HL-60 (cell line): ENCODE data around the gene SPNS3.

ENCODE experiments used
- GABPA ChIP-seq: IDR thresholded peaks from 2 replicates; pipeline ENCODE4 v1.6.1; 2012; ENCODE audit warnings: low read depth
- POLR2AphosphoS5 ChIP-seq: IDR thresholded peaks from 2 replicates; pipeline ENCODE4 v1.6.1; 2012; ENCODE audit warnings: low read depth
- SPI1 ChIP-seq: IDR thresholded peaks from 2 replicates; pipeline ENCODE4 v1.6.1; 2012; ENCODE audit warnings: low read depth, mild to moderate bottlenecking, borderline replicate concordance
- TF ChIP-seq, protein P1 (sequence below): IDR thresholded peaks from one replicate; pipeline ENCODE4 v1.5.1; 2011; ENCODE audit warnings: low read length, control low read depth, inconsistent platforms; ENCODE audit not compliant: insufficient read depth
- TF ChIP-seq, protein P2 (sequence below): IDR thresholded peaks from 2 replicates; pipeline ENCODE4 v1.6.1; 2012; ENCODE audit warnings: low read depth; ENCODE audit not compliant: insufficient replicate concordance

DNA sequence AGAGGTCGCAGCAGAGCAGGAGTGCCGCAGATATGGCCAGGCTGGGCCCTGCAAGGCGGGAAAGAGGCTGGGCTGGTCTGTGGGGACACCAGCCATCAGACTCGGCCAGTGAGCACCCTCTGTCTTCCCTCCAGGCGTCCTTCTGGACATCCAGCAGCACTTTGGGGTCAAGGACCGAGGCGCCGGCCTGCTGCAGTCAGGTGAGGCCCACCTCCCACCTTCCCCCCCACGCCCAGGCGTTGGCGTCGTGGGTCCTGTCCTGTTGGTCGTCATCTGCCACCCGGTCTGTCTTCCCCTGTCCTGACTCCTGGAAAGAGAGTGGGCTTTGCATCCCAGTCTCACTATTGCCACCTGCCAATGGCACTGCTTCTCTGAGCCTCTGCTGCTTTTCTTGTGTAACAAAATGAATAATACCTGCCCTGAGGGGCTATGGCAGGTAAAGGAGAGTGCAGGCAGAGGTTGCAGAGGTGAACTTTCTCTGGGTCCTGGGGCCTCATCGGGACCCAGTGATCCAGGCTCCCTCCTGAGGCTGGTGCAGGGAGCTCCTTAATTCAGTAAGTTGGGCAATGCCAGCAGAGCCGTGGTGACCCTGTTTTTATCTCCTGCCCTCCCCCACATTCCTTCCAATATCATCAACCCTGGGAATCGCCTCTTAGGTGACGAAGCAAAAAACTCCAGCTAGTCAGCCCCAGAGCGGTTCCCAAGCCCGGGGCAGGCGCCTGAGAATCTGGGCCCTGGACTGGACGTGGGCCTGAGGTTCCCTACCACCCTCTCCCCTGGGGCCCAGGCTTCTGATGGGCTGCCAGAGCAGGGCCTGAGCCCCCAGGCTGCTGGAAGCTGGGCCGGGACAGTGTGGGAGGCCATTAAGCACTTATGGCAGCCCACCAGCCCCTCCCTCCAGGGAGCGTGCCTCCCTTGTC is 79.6 kb downstream of the SPNS3 start:
- TF ChIP-seq, protein P1, sequence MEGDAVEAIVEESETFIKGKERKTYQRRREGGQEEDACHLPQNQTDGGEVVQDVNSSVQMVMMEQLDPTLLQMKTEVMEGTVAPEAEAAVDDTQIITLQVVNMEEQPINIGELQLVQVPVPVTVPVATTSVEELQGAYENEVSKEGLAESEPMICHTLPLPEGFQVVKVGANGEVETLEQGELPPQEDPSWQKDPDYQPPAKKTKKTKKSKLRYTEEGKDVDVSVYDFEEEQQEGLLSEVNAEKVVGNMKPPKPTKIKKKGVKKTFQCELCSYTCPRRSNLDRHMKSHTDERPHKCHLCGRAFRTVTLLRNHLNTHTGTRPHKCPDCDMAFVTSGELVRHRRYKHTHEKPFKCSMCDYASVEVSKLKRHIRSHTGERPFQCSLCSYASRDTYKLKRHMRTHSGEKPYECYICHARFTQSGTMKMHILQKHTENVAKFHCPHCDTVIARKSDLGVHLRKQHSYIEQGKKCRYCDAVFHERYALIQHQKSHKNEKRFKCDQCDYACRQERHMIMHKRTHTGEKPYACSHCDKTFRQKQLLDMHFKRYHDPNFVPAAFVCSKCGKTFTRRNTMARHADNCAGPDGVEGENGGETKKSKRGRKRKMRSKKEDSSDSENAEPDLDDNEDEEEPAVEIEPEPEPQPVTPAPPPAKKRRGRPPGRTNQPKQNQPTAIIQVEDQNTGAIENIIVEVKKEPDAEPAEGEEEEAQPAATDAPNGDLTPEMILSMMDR: no peak
- TF ChIP-seq POLR2AphosphoS5 (no peak), GABPA (no peak), SPI1 (no peak)
- TF ChIP-seq, protein P2, sequence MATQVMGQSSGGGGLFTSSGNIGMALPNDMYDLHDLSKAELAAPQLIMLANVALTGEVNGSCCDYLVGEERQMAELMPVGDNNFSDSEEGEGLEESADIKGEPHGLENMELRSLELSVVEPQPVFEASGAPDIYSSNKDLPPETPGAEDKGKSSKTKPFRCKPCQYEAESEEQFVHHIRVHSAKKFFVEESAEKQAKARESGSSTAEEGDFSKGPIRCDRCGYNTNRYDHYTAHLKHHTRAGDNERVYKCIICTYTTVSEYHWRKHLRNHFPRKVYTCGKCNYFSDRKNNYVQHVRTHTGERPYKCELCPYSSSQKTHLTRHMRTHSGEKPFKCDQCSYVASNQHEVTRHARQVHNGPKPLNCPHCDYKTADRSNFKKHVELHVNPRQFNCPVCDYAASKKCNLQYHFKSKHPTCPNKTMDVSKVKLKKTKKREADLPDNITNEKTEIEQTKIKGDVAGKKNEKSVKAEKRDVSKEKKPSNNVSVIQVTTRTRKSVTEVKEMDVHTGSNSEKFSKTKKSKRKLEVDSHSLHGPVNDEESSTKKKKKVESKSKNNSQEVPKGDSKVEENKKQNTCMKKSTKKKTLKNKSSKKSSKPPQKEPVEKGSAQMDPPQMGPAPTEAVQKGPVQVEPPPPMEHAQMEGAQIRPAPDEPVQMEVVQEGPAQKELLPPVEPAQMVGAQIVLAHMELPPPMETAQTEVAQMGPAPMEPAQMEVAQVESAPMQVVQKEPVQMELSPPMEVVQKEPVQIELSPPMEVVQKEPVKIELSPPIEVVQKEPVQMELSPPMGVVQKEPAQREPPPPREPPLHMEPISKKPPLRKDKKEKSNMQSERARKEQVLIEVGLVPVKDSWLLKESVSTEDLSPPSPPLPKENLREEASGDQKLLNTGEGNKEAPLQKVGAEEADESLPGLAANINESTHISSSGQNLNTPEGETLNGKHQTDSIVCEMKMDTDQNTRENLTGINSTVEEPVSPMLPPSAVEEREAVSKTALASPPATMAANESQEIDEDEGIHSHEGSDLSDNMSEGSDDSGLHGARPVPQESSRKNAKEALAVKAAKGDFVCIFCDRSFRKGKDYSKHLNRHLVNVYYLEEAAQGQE: no peak
